GM12878 (cell line): ENCODE results near the gene DUT. TPM values are rescaled to one million over a fixed set of nuclear protein-coding genes. Genes with fewer than 3 reads are reported as not detected.

Experiments
- ATAC-seq: fragments of 200-7000 bp; cut with Tn5 transposase; 3 replicates; pipeline ENCODE4 v1.9.1; 2020; ENCODE audit warnings: mild to moderate bottlenecking, moderate library complexity
- BruUV-seq: library from RNA; stranded (reverse); fragments of 400-500 nt; replicated peaks from 2 replicates; lab custom pipeline; 2021; lab: Mats Ljungman, UMichigan
- CTCF ChIA-PET: fragments of 300-600 bp; sonication (Branson Sonifier 250); formaldehyde crosslinking; extraction: SDS; loops from one replicate; lab custom pipeline; 2021; ENCODE audit warnings: inconsistent platforms; lab: Yijun Ruan, JAX
- POLR2A ChIA-PET: fragments of 350-600 bp; formaldehyde crosslinking; extraction: SDS; loops from one replicate; lab custom pipeline; 2021; ENCODE audit warnings: inconsistent platforms; lab: Charles Lee
- RAD21 ChIA-PET: fragments of 300-600 bp; sonication (Branson Sonifier 250); formaldehyde crosslinking; loops from one replicate; lab custom pipeline; 2023; ENCODE audit warnings: antibody characterized with exemption; ENCODE audit not compliant: unreplicated experiment; lab: Charles Lee
- SMC1A ChIA-PET: fragments of 300-600 bp; sonication (Branson Sonifier 250); formaldehyde crosslinking; loops from one replicate; lab custom pipeline; 2023; ENCODE audit not compliant: unreplicated experiment, uncharacterized antibody; lab: Charles Lee
- DNase-seq: peaks from one replicate; pipeline ENCODE4 v3.0.0-alpha.2; 2011; ENCODE audit warnings: low read depth, low spot score
- FAIRE-seq: peaks from 3 replicates; lab custom pipeline; 2011; peaks lifted over from hg19 to GRCh38; lab: Jason Lieb, UNC
- H2AFZ ChIP-seq: 2 replicates; pipeline ENCODE4 v1.6.0; 2011; ENCODE audit warnings: low read depth, low read length, control low read depth; ENCODE audit not compliant: control insufficient read depth
- H3K27ac ChIP-seq: 2 replicates; pipeline ENCODE4 v1.5.1; 2011; ENCODE audit warnings: control low read depth; ENCODE audit not compliant: control insufficient read depth, insufficient read depth
- H3K27me3 ChIP-seq, 2 experiments: replicated peaks in 1 of 2; 2 replicates each; pipeline versions ENCODE4 v1.6.0 to v1.6.1; 2011; ENCODE audit warnings: low read length in 1 of 2; ENCODE audit not compliant: control insufficient read depth in 2 of 2, insufficient read depth in 2 of 2
- H3K36me3 ChIP-seq, 2 experiments: 2 replicates each; pipeline ENCODE4 v1.5.1; 2011; ENCODE audit warnings: low read length in 1 of 2; ENCODE audit not compliant: control insufficient read depth in 2 of 2, insufficient read depth in 2 of 2
- H3K4me1 ChIP-seq: 2 replicates; pipeline ENCODE4 v1.6.1; 2011; ENCODE audit warnings: mild to moderate bottlenecking, low read length, moderate library complexity, mixed read lengths; ENCODE audit not compliant: control insufficient read depth, insufficient read depth
- H3K4me2 ChIP-seq: 2 replicates; pipeline ENCODE4 v1.6.0; 2011; ENCODE audit warnings: control low read depth; ENCODE audit not compliant: control insufficient read depth, insufficient read depth
- H3K4me3 ChIP-seq: fragments of 200-600 bp; sonication (generic); 2 replicates; pipeline ENCODE4 v1.5.1; 2016
- H3K79me2 ChIP-seq: 2 replicates; pipeline ENCODE4 v1.6.0; 2011; ENCODE audit warnings: low read length; ENCODE audit not compliant: control insufficient read depth, insufficient read depth
- H3K9ac ChIP-seq: 2 replicates; pipeline ENCODE4 v1.8.0; 2011; ENCODE audit warnings: low read length, control low read depth, mixed read lengths; ENCODE audit not compliant: control insufficient read depth, insufficient read depth
- H3K9me3 ChIP-seq: replicated peaks from 3 replicates; pipeline ENCODE4 v1.5.1; 2011; ENCODE audit warnings: mild to moderate bottlenecking, low read length; ENCODE audit not compliant: control insufficient read depth, insufficient read depth
- H4K20me1 ChIP-seq: 2 replicates; pipeline ENCODE4 v1.6.0; 2011; ENCODE audit not compliant: control insufficient read depth, insufficient read depth
- CTCF ChIP-seq, 3 experiments: IDR thresholded peaks in 2 of 3; conservative IDR thresholded peaks in 1 of 3; 2 replicates each; pipeline ENCODE4 v1.5.1; 2011; ENCODE audit warnings: low read depth in 3 of 3, low read length in 3 of 3, mild to moderate bottlenecking in 3 of 3, control low read depth in 2 of 3, moderate library complexity in 2 of 3, inconsistent platforms in 1 of 3, mixed read lengths in 1 of 3; ENCODE audit not compliant: control insufficient read depth in 2 of 3, insufficient read depth in 1 of 3; ENCODE audit errors: extremely low read depth in 1 of 3
- PML ChIP-seq: IDR thresholded peaks from 2 replicates; pipeline ENCODE4 v1.6.1; 2012; ENCODE audit warnings: low read length, inconsistent platforms
- RAD21 ChIP-seq: IDR thresholded peaks from 2 replicates; pipeline ENCODE4 v1.6.1; 2011; ENCODE audit warnings: mild to moderate bottlenecking, low read depth, low read length, moderate library complexity; ENCODE audit not compliant: insufficient read depth
- SMC3 ChIP-seq: IDR thresholded peaks from 2 replicates; pipeline ENCODE4 v1.6.1; 2011; ENCODE audit warnings: low read length, improper control_type of control experiment, borderline replicate concordance
- WGBS: methylation state at CpG from one replicate; pipeline ENCODE4 v1.1.6; 2016; ENCODE audit warnings: low lambda C conversion rate; ENCODE audit not compliant: insufficient replicate concordance, insufficient coverage; ENCODE audit errors: missing lambda C conversion rate; 5-methylcytosine and 5-hydroxymethylcytosine counted together
- in situ Hi-C: fragments of 300-500 bp; cut with MboI; formaldehyde crosslinking; loops from 9 replicates; pipeline ENCODE4 v1.14.3; 2018; ENCODE audit warnings: mixed read lengths
- intact Hi-C: fragments of 100-400 bp; cut with micrococcal nuclease; formaldehyde crosslinking; loops from one replicate; pipeline ENCODE4 v1.14.2; 2022; ENCODE audit not compliant: unreplicated experiment
- polyA plus RNA-seq, 11 experiments: library from polyadenylated mRNA; depleted of rRNA in 4 of 11; unstranded in 6 of 11; stranded (reverse) in 5 of 11; fragments of >200 nt; fragmentation: Nextera tagmentation in 4 of 11; fragmentation: Illumina TruSeq in 1 of 11; extraction: Ambion mirVana in 4 of 11; extraction: Trizol in 1 of 11; gene quantifications; 1 replicate in 1 of 11; 2 replicates in 10 of 11; pipeline versions ENCODE4 v1.2.1 to v1.2.3, GENCODE V29; 2011 to 2016; ENCODE audit warnings: inconsistent platforms in 2 of 11, missing spikeins in 2 of 11, low read depth in 1 of 11
- total RNA-seq, 4 experiments: library from RNA; depleted of rRNA in 3 of 4; stranded (reverse); fragments of >200 nt in 3 of 4; fragmentation: Illumina TruSeq in 1 of 4; extraction: Trizol in 1 of 4; gene quantifications; 2 replicates each; pipeline versions ENCODE4 v1.2.1 to v1.2.3, GENCODE V29; 2013 to 2021

The DUT gene
- total and polyA plus RNA-seq, 10 of the 15 experiments (the other 5 are each of a cell fraction or from before 2014, with no cell fraction given): 20.1 to 452 (median 149) TPM

DNA sequence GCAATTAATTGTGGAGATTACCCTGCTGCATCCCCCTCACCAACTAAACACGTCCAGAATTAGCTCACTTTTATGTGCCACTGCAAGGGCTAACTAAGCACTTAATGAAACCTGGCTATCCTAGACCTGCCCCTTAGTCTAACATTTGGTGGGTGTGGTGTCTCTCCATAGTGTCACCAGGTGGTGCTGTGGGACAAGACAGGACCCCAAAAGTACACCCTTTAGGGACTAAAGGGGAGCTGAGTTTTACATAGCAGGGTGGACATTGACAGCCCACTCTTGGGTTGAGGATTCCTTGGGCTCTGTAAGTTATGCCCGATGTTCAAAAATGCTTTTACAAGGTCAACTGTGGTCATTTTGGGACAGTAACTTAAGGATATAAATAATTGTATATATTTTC lies 5.7 kb downstream of the DUT start:
- ChIA-PET RAD21 (interaction anchor here (0.7 to 3.7 kb wide), 5 partner anchors 15 to 308 kb away, joined by 3 to 23 read pairs (median 7); partner anchors contain the start of gene FBN1), CTCF (interaction anchor here (0.6 to 6.6 kb wide), 11 partner anchors 12 to 1481 kb away, joined by 3 to 123 read pairs (median 4); no protein-coding TSS in a partner anchor), POLR2A (interaction anchor here (0.5 kb wide), 1 partner anchor 1964 kb away, joined by 6 read pairs; no protein-coding TSS in a partner anchor), SMC1A (interaction anchor here (0.6 to 4.1 kb wide), 8 partner anchors 8 to 668 kb away, joined by 3 to 43 read pairs (median 4); no protein-coding TSS in a partner anchor)
- H3K4me3 ChIP-seq: no peak overlapping the region
- WGBS: 76% methylated on average over 2 of the region's 2 CpGs
- peaks cover 37% of the 10 kb centered on the region for H3K79me2 ChIP-seq
- no peak overlapping the region for H2AFZ ChIP-seq
- H3K9ac ChIP-seq: no peak overlapping the region
- H3K27me3 ChIP-seq: no peaks in the 10 kb centered on the region
- FAIRE-seq (no peak), DNase-seq (no peak), ATAC-seq (peak; percentile 68)
- TF ChIP-seq CTCF (IDR thresholded peaks at IDR 0.05 in 2 of 3, conservative IDR thresholded peaks at IDR 0.05 in 1 of 3; ENCODE audit: control insufficient read depth in 2 of 3, extremely low read depth in 1 of 3, insufficient read depth in 1 of 3, low read depth in 3 of 3, low read length in 3 of 3): peak; percentile 50 to 62 (median 60); a peak in 4 of 6 replicates
- no peak for TF ChIP-seq PML
- TF ChIP-seq SMC3: peak; percentile 47; the same call in 1 of the 2 replicates
- TF ChIP-seq RAD21: peak; percentile 50; the same call in 1 of the 2 replicates
- peaks cover 3% of the 10 kb centered on the region; the same call in 1 of the 2 replicates for H3K4me1 ChIP-seq
- in situ Hi-C loops: loop anchor here (25.0 kb wide), 1 partner anchor 1275 kb away; the partner anchor contains the start of genes DTWD1 and FAM227B
- H3K36me3 ChIP-seq: peaks cover 2 to 21% of the 10 kb centered on the region in 2 experiments
- H3K9me3 ChIP-seq: no peaks in the 10 kb centered on the region
- no TSS peak for BruUV-seq
- no peak overlapping the region; the same call in 1 of the 2 replicates for H3K4me2 ChIP-seq
- H3K27ac ChIP-seq: no peak overlapping the region
- intact Hi-C loops: loop anchor here (2.0 to 10.0 kb wide), 2 partner anchors 16 to 1288 kb away; partner anchors contain the start of genes DTWD1 and FAM227B
- H4K20me1 ChIP-seq: no peaks in the 10 kb centered on the region
